Right cardiac atrium (tissue), 5 donors: Measurements from ENCODE around the gene CPT1B. TPM values are rescaled to one million over a fixed set of nuclear protein-coding genes. Genes with fewer than 3 reads are reported as not detected.

Experiments
- ATAC-seq, 2 donors: fragments of 200-7000 bp; cut with Tn5 transposase; one replicate each; pipeline versions ENCODE4 v1.8.0 to v1.9.1; 2020; ENCODE audit warnings: moderate library complexity in 2 of 2, mild to moderate bottlenecking in 1 of 2
- DNase-seq, 3 donors: peaks; one replicate each; pipeline ENCODE4 v3.0.0-alpha.2; 2020
- H3K27ac ChIP-seq: one replicate; pipeline ENCODE4 v1.5.1; 2013; ENCODE audit warnings: mild to moderate bottlenecking, low read length, control low read depth, moderate library complexity
- H3K27me3 ChIP-seq: one replicate; pipeline ENCODE4 v1.6.1; 2013; ENCODE audit not compliant: control insufficient read depth, insufficient read depth
- H3K4me1 ChIP-seq: one replicate; pipeline ENCODE4 v1.6.1; 2013; ENCODE audit warnings: low read length; ENCODE audit not compliant: control insufficient read depth, insufficient read depth
- H3K4me3 ChIP-seq: one replicate; pipeline ENCODE4 v1.5.1; 2013; ENCODE audit warnings: low read length, control low read depth
- H3K9me3 ChIP-seq: one replicate; pipeline ENCODE4 v1.6.1; 2013; ENCODE audit warnings: low read length; ENCODE audit not compliant: control insufficient read depth
- WGBS: extraction: QIAGEN DNeasy Blood & Tissue Kit; methylation state at CpG from one replicate; pipeline ENCODE4 v1.1.7; 2013; 5-methylcytosine and 5-hydroxymethylcytosine counted together
- intact Hi-C, 4 donors: fragments of 100-400 bp; cut with DNase I; formaldehyde crosslinking; loops; one replicate each; pipeline versions ENCODE4 v1.11.0 to v1.14.0; 2022 to 2023
- polyA plus RNA-seq: library from polyadenylated mRNA; stranded (reverse); fragments of 200-250 nt; gene quantifications from one replicate; pipeline ENCODE4 v1.2.3, GENCODE V29; 2013
- total RNA-seq, 4 donors: library from RNA; stranded (reverse); fragmentation: NEBNext Ultra II Directional; extraction: Animal tissue kit (Norgen Biotek cat#: 25700); gene quantifications; one replicate each; pipeline ENCODE4 v1.2.1, GENCODE V29; 2021
- donor health status: healthy with polysubstance abuse.
- donor health status: DM: no; HTN: yes; CAD: no.
- donor health status: DM: no; HTN: no; CAD: no.
- donor health status: DM: no; HTN: yes; CAD: no; lungs with severe emphysema.
- donor health status: DM: yes; HTN: yes; CAD: no.

Gene CPT1B
- total and polyA plus RNA-seq, 5 donors, result 217 to 290 (median 237) TPM

- Histone ChIP-seq H3K9me3 (no peaks in the 10 kb centered on the region), H3K27me3 (no peaks in the 10 kb centered on the region), H3K4me1 (no peaks in the 10 kb centered on the region), H3K4me3 (peak overlapping the region; percentile 59), H3K27ac (peak overlapping the region; percentile 89)
- intact Hi-C loops, result no loop called here
- WGBS, result 2% methylated on average over 21 of the region's 21 CpGs
- ATAC-seq (peak in 1 of 2 donors; percentile 0), DNase-seq (no peak)
Observed at GRCh38 chr22:50530580-50530876, 47.7 kb downstream of the CPT1B start.

DNA sequence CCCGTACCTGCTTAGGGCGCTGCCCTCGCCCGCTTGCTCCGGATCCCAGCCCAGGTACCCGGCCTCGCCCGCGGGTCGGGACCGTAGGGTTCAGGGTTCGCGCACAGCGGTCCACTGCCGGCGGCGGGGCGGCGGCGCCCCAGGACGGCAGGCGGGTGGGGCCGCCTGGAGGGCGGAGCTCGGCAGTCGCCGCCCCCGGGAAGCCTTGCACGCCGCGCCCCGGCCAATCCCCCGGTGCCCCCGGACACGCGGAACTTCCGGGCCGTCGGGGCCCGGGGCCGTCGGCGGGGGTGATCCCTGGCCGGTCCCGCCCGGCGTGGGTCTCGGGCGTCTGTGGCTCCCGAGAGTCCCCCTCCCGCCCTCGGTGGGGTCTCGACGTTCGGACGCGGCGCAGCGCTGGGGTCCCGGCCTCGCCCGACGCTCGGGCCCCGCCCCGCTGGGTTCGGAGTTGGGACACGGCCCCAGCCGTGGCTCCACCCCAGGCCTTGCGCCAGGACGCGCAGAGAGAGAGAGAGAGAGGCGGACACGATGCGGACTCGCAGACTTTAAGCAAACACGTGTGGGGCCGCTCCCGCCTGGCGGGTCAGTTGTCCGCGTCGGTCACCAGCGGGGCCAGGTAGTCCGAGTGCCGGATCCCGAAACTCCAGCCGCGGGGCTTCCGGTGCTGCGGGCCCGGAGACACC is 48.2 kb downstream of the CPT1B start, which contains the start of gene TYMP:
Gene TYMP (minus strand): TSS at position 116 of the 683 bp plus-strand sequence. CDS start 303 bp downstream, outside the sequence.
- DNase-seq, result peak; percentile 92 to 95 (median 95)
- intact Hi-C loops, result no loop called here
- H3K9me3 ChIP-seq, result no peaks in the 10 kb centered on the region
- WGBS, result 1% methylated on average over 92 of the region's 92 CpGs
- H3K27ac ChIP-seq, result peak within 1 kb of the TSS; percentile 89
- H3K27me3 ChIP-seq, result no peaks in the 10 kb centered on the region
- peak; percentile 51 to 55 for ATAC-seq
- peak within 1 kb of the TSS; percentile 59 for H3K4me3 ChIP-seq
- no peaks in the 10 kb centered on the region for H3K4me1 ChIP-seq

DNA sequence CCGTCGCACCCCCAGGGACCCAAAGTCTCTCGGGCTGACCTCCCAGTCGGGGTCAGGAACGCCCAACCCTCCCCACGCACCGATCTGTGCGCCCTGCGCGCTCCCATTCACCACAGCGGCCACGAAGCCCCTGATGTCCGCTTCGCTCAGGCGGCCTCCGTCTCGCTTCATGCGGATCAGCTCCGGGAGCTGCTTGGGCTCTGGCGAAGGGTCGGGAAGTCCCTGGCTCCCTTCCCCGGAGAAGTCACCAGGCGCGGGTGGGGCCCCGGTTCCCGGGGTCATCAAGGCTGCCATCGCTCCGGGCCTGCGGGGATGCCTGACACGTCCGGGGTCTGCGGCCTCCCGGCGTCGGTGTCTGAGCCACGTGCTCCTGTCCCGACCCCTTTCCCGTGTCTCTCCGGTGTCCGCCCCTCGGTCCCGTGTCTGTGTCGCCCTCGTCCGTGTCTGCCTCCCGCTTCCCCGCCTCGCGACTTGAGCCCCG is 48.8 kb downstream of the CPT1B start:
- no peaks in the 10 kb centered on the region for H3K27me3 ChIP-seq
- ATAC-seq (no peak), DNase-seq (peak in 2 of 3 donors; percentile 59 to 80)
- no peaks in the 10 kb centered on the region for H3K9me3 ChIP-seq
- peak overlapping the region; percentile 59 for H3K4me3 ChIP-seq
- intact Hi-C loops, result no loop called here
- 10% methylated on average over 50 of the region's 50 CpGs for WGBS
- peak overlapping the region; percentile 89 for H3K27ac ChIP-seq
- no peaks in the 10 kb centered on the region for H3K4me1 ChIP-seq

DNA sequence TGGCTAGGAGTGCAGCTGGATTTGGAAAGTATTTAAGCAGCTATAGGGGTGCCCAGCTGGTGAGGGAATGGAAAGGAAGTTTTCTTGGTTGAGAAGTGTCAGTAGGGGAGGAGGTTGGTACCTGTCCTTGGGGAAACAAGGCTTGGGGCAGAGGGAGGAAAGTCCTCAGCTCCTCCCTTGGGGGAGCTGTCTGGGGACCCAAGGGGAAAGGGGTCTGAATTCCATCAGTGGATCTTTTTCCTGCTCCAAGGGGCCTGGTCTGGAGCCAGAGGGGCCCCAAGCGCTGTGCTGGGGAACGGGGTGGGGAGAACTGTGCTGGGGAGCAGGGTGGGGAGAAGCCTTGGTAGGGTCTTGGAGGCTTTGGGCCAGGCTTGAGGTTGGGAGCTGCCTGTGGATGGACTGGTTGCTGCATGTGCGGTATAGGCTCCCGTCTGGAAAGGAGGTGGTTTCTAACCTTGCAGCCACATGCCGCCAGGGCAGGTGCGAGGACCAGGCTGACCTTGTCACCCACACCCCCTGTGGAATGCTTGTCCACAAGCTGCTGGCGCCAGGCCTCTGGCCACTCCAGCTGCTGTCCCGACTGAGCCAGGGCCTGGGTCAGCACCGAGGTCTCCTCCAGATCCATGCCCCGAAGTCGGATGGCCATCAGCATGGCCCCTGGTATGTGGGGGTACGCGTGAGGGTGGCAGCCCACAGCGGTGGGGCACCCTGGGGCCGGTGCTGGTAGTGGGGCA is 49.4 kb downstream of the CPT1B start:
- H3K9me3 ChIP-seq, result no peaks in the 10 kb centered on the region
- peak overlapping the region; percentile 59 for H3K4me3 ChIP-seq
- H3K4me1 ChIP-seq, result no peaks in the 10 kb centered on the region
- ATAC-seq, result no peak
- peak overlapping the region; percentile 89 for H3K27ac ChIP-seq
- no peaks in the 10 kb centered on the region for H3K27me3 ChIP-seq
- 59% methylated on average over 15 of the region's 15 CpGs for WGBS
- DNase-seq, result peak in 2 of 3 donors; percentile 47 to 56
- intact Hi-C loops, result no loop called here

- Histone ChIP-seq H3K4me3 (no peak overlapping the region), H3K27ac (no peak overlapping the region), H3K9me3 (no peaks in the 10 kb centered on the region), H3K4me1 (no peaks in the 10 kb centered on the region), H3K27me3 (no peaks in the 10 kb centered on the region)
- peak in 2 of 3 donors; percentile 57 to 59 for DNase-seq
- intact Hi-C loops, result no loop called here
- 90% methylated on average over 18 of the region's 18 CpGs for WGBS
- ATAC-seq, result no peak
Observed at GRCh38 chr22:50527921-50528681, 50.1 kb downstream of the CPT1B start.

DNA sequence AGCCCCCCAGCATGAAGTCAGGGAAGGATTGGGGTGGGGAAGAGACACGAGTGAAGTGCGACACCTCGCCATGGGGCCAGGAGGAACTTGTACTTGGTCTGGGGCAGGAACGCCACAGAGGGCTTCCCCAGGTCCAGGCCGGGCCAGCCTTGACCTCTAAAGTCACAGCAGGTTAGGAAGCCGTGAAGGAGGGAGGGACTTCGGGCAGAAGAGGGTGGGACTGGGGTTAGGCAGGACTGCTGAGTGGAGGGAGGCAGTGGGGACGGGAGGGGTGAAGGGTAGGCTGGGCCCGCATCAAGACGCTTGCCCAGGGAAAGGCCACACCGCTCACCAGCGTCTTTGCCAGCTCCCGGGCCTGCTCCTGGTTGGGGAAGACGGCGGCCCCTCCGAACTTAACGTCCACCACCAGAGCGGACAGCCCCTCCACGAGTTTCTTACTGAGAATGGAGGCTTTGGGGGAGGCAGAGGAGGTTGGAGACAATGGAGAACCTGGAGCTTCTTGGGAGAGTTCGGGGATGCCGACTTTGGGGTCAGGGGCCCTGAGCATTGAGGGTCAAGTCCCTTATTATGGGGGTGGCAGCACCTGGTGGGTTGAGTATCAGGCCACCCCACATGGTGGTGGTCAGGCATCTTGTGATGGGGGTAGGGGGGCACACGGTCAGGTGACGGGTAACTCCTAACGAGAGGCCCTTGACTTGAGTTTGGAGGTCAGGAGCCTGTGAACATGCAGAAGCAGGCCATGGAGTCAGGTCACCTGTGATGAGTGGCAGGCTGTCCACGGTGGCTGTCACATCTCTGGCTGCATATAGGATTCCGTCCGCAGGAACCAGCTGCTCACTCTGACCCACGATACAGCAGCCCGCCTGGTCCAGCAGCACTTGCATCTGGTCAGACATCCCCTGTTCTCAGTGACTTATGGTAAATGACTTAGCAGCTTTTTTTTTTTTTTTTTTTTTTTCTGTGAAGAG is 51.1 kb downstream of the CPT1B start:
- H3K27me3 ChIP-seq, result no peaks in the 10 kb centered on the region
- peak overlapping the region; percentile 84 for H3K27ac ChIP-seq
- peak overlapping the region; percentile 64 for H3K4me3 ChIP-seq
- no peaks in the 10 kb centered on the region for H3K9me3 ChIP-seq
- H3K4me1 ChIP-seq, result no peaks in the 10 kb centered on the region
- peak; percentile 3 to 5 for ATAC-seq
- peak; percentile 76 to 87 (median 86) for DNase-seq
- 45% methylated on average over 29 of the region's 29 CpGs for WGBS
- intact Hi-C loops, result no loop called here

GRCh38 chr22:50526108-50526833 is 52.0 kb downstream of the CPT1B start:
- peak overlapping the region; percentile 64 for H3K4me3 ChIP-seq
- peak; percentile 85 to 95 (median 93) for DNase-seq
- intact Hi-C loops, result no loop called here
- peak overlapping the region; percentile 84 for H3K27ac ChIP-seq
- peak; percentile 20 to 27 for ATAC-seq
- H3K4me1 ChIP-seq, result no peaks in the 10 kb centered on the region
- whole genome bisulfite sequencing, result under 1% methylated on average over 77 of the region's 77 CpGs
- H3K9me3 ChIP-seq, result no peaks in the 10 kb centered on the region
- H3K27me3 ChIP-seq, result no peaks in the 10 kb centered on the region

GRCh38 chr22:50525858-50526107 is 52.4 kb downstream of the CPT1B start:
- ATAC-seq, result peak; percentile 8 to 23
- Histone ChIP-seq H3K4me1 (no peaks in the 10 kb centered on the region), H3K9me3 (no peaks in the 10 kb centered on the region), H3K4me3 (peak overlapping the region; percentile 64), H3K27ac (peak overlapping the region; percentile 84), H3K27me3 (no peaks in the 10 kb centered on the region)
- WGBS, result under 1% methylated on average over 33 of the region's 33 CpGs
- no peak for DNase-seq
- intact Hi-C loops, result no loop called here

GRCh38 chr22:50525104-50525857 is 52.9 kb downstream of the CPT1B start, which contains the start of gene SCO2:
TSS of gene SCO2 (minus strand) at chr22:50525598. CDS start at chr22:50524411, 1,187 bp downstream.
- DNase-seq (peak; percentile 97 to 99 (median 99)), ATAC-seq (peak; percentile 71 to 74)
- H3K27me3 ChIP-seq, result no peaks in the 10 kb centered on the region
- H3K27ac ChIP-seq, result peak within 1 kb of the TSS; percentile 84
- under 1% methylated on average over 84 of the region's 84 CpGs for WGBS
- peak within 1 kb of the TSS; percentile 64 for H3K4me3 ChIP-seq
- no peaks in the 10 kb centered on the region for H3K4me1 ChIP-seq
- intact Hi-C loops, result no loop called here
- H3K9me3 ChIP-seq, result no peaks in the 10 kb centered on the region
